A549 (cell line): ENCODE measurements around the gene BCAT1. TPM values are rescaled to one million over a fixed set of nuclear protein-coding genes. Genes with fewer than 3 reads are reported as not detected.

Source experiments
- ATAC-seq, 2 experiments: fragments of 200-7000 bp in 1 of 2; fragments of >200 bp in 1 of 2; cut with Nextera tagmentation in 1 of 2; cut with Tn5 transposase in 1 of 2; 3 replicates each; pipeline versions ENCODE4 v1.8.0 to v1.9.1; 2018 to 2020; ENCODE audit warnings: mild to moderate bottlenecking in 1 of 2, moderate library complexity in 1 of 2
- CTCF ChIA-PET: fragments of 300-600 bp; sonication (Branson Sonifier 250); formaldehyde crosslinking; extraction: SDS; loops from one replicate; lab custom pipeline; 2021; ENCODE audit warnings: antibody characterized with exemption, inconsistent platforms; lab: Yijun Ruan, JAX
- POLR2A ChIA-PET: fragments of 350-600 bp; formaldehyde crosslinking; extraction: SDS; loops from one replicate; lab custom pipeline; 2021; ENCODE audit warnings: antibody characterized with exemption, inconsistent platforms; lab: Yijun Ruan, JAX
- DNase-seq, 2 experiments: peaks; one replicate each; pipeline versions ENCODE4 v3.0.0 to v3.0.0-alpha.2; 2011 to 2016; ENCODE audit warnings: low read depth in 1 of 2, low spot score in 1 of 2
- FAIRE-seq: peaks from 2 replicates; lab custom pipeline; 2011; peaks lifted over from hg19 to GRCh38; lab: Jason Lieb, UNC
- H3K27ac ChIP-seq, 2 experiments: fragments of >200 bp; sonication (Bioruptor Twin); formaldehyde crosslinking; 3 replicates each; pipeline ENCODE4 v1.5.1; 2016 to 2017
- H3K4me1 ChIP-seq: fragments of >200 bp; sonication (Bioruptor Twin); formaldehyde crosslinking; 3 replicates; pipeline ENCODE4 v1.6.1; 2016
- H3K4me2 ChIP-seq: fragments of >200 bp; sonication (Bioruptor Twin); formaldehyde crosslinking; 3 replicates; pipeline ENCODE4 v1.6.1; 2016
- H3K4me3 ChIP-seq: fragments of >200 bp; sonication (Bioruptor Twin); formaldehyde crosslinking; 3 replicates; pipeline ENCODE4 v1.5.1; 2016
- H3K9me3 ChIP-seq: fragments of >200 bp; sonication (Bioruptor Twin); formaldehyde crosslinking; 3 replicates; pipeline ENCODE4 v1.6.1; 2016
- BHLHE40 ChIP-seq: IDR thresholded peaks from 2 replicates; pipeline ENCODE4 v1.6.1; 2012; ENCODE audit warnings: low read depth, low read length, inconsistent platforms
- CEBPB ChIP-seq, 2 experiments: fragments of >200 bp in 1 of 2; sonication (Bioruptor Twin) in 1 of 2; formaldehyde crosslinking in 1 of 2; IDR thresholded peaks; 2 replicates each; pipeline ENCODE4 v1.6.1; 2012 to 2016
- EHF ChIP-seq: fragments of 250-450 bp; sonication (Bioruptor Pico); IDR thresholded peaks from 2 replicates; pipeline ENCODE4 v1.5.0; 2020; ENCODE audit warnings: mild to moderate bottlenecking
- EHMT2 ChIP-seq: fragments of 200-600 bp; sonication (generic); IDR thresholded peaks from 2 replicates; pipeline ENCODE4 v1.6.1; 2016; ENCODE audit warnings: antibody characterized with exemption, low read depth, mild to moderate bottlenecking, moderate library complexity
- ESRRA ChIP-seq: fragments of 150-350 bp; IDR thresholded peaks from 2 replicates; pipeline ENCODE4 v1.6.1; 2014; ENCODE audit warnings: mild to moderate bottlenecking, low read length, borderline replicate concordance
- FOSL2 ChIP-seq, 2 experiments: fragments of 450-650 bp in 1 of 2; fragments of >200 bp in 1 of 2; sonication (Bioruptor Twin) in 1 of 2; formaldehyde crosslinking; IDR thresholded peaks; 2 replicates each; pipeline versions ENCODE4 v1.5.0 to v1.6.1; 2016 to 2020; ENCODE audit warnings: mild to moderate bottlenecking in 1 of 2, moderate library complexity in 1 of 2
- FOXS1 ChIP-seq: fragments of 250-450 bp; sonication (Bioruptor Pico); IDR thresholded peaks from 2 replicates; pipeline ENCODE4 v1.5.0; 2020; ENCODE audit warnings: mild to moderate bottlenecking, moderate library complexity
- GATA3 ChIP-seq: IDR thresholded peaks from 2 replicates; pipeline ENCODE4 v1.6.1; 2012; ENCODE audit warnings: borderline replicate concordance
- HDAC2 ChIP-seq: fragments of 200-600 bp; sonication (generic); IDR thresholded peaks from 2 replicates; pipeline ENCODE4 v1.6.1; 2016
- HEYL ChIP-seq: fragments of 250-450 bp; sonication (Bioruptor Pico); IDR thresholded peaks from 2 replicates; pipeline ENCODE4 v1.8.0; 2021; ENCODE audit warnings: mild to moderate bottlenecking, moderate library complexity
- HOXB5 ChIP-seq: fragments of 250-450 bp; sonication (Bioruptor Pico); IDR thresholded peaks from 2 replicates; pipeline ENCODE4 v1.5.0; 2020; ENCODE audit warnings: mild to moderate bottlenecking, moderate library complexity
- JUN ChIP-seq, 2 experiments: fragments of >200 bp; sonication (Bioruptor Twin); formaldehyde crosslinking; IDR thresholded peaks; 2 replicates in 1 of 2; 3 replicates in 1 of 2; pipeline ENCODE4 v1.6.1; 2016 to 2017
- JUNB ChIP-seq: fragments of >200 bp; sonication (Bioruptor Twin); formaldehyde crosslinking; IDR thresholded peaks from 2 replicates; pipeline ENCODE4 v1.6.1; 2016
- KDM5A ChIP-seq: fragments of 200-600 bp; sonication (generic); IDR thresholded peaks from 2 replicates; pipeline ENCODE4 v1.6.1; 2016; ENCODE audit warnings: antibody characterized with exemption, mild to moderate bottlenecking
- MAFK ChIP-seq: fragments of 450-650 bp; IDR thresholded peaks from 2 replicates; pipeline ENCODE4 v1.6.1; 2014; ENCODE audit not compliant: partially characterized antibody
- NFE2L2 ChIP-seq: fragments of 150-350 bp; conservative IDR thresholded peaks from 2 replicates; pipeline ENCODE4 v1.6.1; 2014; ENCODE audit warnings: low read length
- POLR2A ChIP-seq: IDR thresholded peaks from 2 replicates; pipeline ENCODE4 v1.6.1; 2012; ENCODE audit warnings: mild to moderate bottlenecking, low read length
- POLR2AphosphoS2 ChIP-seq: conservative IDR thresholded peaks from 2 replicates; pipeline ENCODE4 v1.6.1; 2012; ENCODE audit warnings: low read length, improper control_type of control experiment, inconsistent platforms
- RFX5 ChIP-seq: fragments of 450-650 bp; IDR thresholded peaks from 2 replicates; pipeline ENCODE4 v1.7.1; 2014; ENCODE audit warnings: antibody characterized with exemption, mild to moderate bottlenecking, moderate library complexity
- SMC3 ChIP-seq: fragments of >200 bp; sonication (Bioruptor Twin); formaldehyde crosslinking; IDR thresholded peaks from 3 replicates; pipeline ENCODE4 v1.6.1; 2018; ENCODE audit warnings: inconsistent platforms
- SREBF2 ChIP-seq: fragments of 450-650 bp; IDR thresholded peaks from 2 replicates; pipeline ENCODE4 v1.6.1; 2014; ENCODE audit warnings: mild to moderate bottlenecking, moderate library complexity
- ZC3H11A ChIP-seq: fragments of 450-650 bp; IDR thresholded peaks from 2 replicates; pipeline ENCODE4 v1.6.1; 2014; ENCODE audit warnings: antibody characterized with exemption, mild to moderate bottlenecking
- ZFP36 ChIP-seq: fragments of 450-650 bp; IDR thresholded peaks from 2 replicates; pipeline ENCODE4 v1.6.1; 2014; ENCODE audit warnings: borderline replicate concordance; ENCODE audit not compliant: partially characterized antibody
- ZNF302 ChIP-seq: fragments of 250-450 bp; sonication (Bioruptor Pico); IDR thresholded peaks from 2 replicates; pipeline ENCODE4 v1.9.0; 2021; ENCODE audit warnings: inconsistent platforms, mild to moderate bottlenecking, moderate library complexity
- WGBS: methylation state at CpG from one replicate; pipeline ENCODE4 v1.1.6; 2017; ENCODE audit errors: missing lambda C conversion rate; 5-methylcytosine and 5-hydroxymethylcytosine counted together
- polyA plus RNA-seq, 4 experiments: library from polyadenylated mRNA; depleted of rRNA in 3 of 4; stranded (reverse); fragments of >200 nt; fragmentation: RNase III in 1 of 4; extraction: RNeasy Plus Mini Kit Qiagen cat#74134 plus additional on column Dnase treatment in 1 of 4; gene quantifications; 2 replicates in 3 of 4; 3 replicates in 1 of 4; pipeline ENCODE4 v1.2.3, GENCODE V29; 2011 to 2017
- TF ChIP-seq, protein P1 (sequence below): IDR thresholded peaks from 2 replicates; pipeline ENCODE4 v1.6.1; 2012
- TF ChIP-seq, protein P2 (sequence below): fragments of 450-650 bp; IDR thresholded peaks from 2 replicates; pipeline ENCODE4 v1.6.1; 2014; ENCODE audit warnings: antibody characterized with exemption
- TF ChIP-seq, protein P3 (sequence below): fragments of 250-450 bp; sonication (Bioruptor Pico); IDR thresholded peaks from 2 replicates; pipeline ENCODE4 v1.5.0; 2020; ENCODE audit warnings: low read depth, mild to moderate bottlenecking, moderate library complexity
- TF ChIP-seq, protein P4 (sequence below): fragments of 150-350 bp; IDR thresholded peaks from 2 replicates; pipeline ENCODE4 v1.6.1; 2014; ENCODE audit warnings: low read depth, mild to moderate bottlenecking, low read length
- TF ChIP-seq, protein P5 (sequence below): fragments of >200 bp; sonication (Bioruptor Twin); formaldehyde crosslinking; IDR thresholded peaks from 2 replicates; pipeline ENCODE4 v1.6.1; 2016

BCAT1 gene
- polyA plus RNA-seq, 2 of the 4 experiments (the other 2 are of a cell fraction): 10.5 to 14.6 TPM

DNA sequence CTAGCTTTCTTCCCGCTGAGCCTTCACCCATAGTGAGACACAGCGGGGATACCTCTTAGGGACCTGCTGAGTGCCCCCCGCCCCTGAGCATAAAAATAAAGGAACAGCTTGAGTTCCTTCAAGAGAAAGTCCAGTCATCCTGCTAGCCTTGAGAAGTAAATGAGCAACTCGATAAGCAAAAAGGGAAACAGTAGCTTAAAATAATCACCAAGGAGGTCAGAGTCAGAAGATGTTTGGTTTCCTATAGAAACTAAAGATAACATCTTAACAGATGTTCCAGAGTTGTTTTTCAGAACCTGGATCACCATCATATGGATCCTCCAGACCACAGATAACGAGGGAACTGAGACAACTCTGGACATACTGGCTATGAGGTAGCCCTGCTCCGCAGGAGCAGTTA, 94.0 kb downstream of the BCAT1 start:
- Histone ChIP-seq H3K4me3 (no peak overlapping the region), H3K4me1 (peaks cover 4% of the 10 kb centered on the region; the same call in 1 of the 3 replicates), H3K9me3 (no peaks in the 10 kb centered on the region), H3K4me2 (no peak overlapping the region), H3K27ac (no peak overlapping the region)
- 54% methylated on average over 6 of the region's 6 CpGs for WGBS
- ChIA-PET POLR2A (no interaction called here), CTCF (no interaction called here)
- FAIRE-seq: no peak
- no peak for ATAC-seq
- TF ChIP-seq HDAC2 (no peak), SMC3 (no peak), CEBPB (IDR thresholded peaks at IDR 0.05) (no peak), EHF (no peak), ZFP36 (no peak), SREBF2 (no peak), ZC3H11A (no peak), FOSL2 (IDR thresholded peaks at IDR 0.05) (no peak), FOSL2 (CRISPR knock-in tag; IDR thresholded peaks at IDR 0.05) (no peak), MAFK (no peak), POLR2AphosphoS2 (no peak), GATA3 (no peak), BHLHE40 (no peak), JUNB (no peak), HOXB5 (CRISPR knock-in tag) (no peak), ZNF302 (CRISPR knock-in tag) (no peak)
- TF ChIP-seq, protein P1, sequence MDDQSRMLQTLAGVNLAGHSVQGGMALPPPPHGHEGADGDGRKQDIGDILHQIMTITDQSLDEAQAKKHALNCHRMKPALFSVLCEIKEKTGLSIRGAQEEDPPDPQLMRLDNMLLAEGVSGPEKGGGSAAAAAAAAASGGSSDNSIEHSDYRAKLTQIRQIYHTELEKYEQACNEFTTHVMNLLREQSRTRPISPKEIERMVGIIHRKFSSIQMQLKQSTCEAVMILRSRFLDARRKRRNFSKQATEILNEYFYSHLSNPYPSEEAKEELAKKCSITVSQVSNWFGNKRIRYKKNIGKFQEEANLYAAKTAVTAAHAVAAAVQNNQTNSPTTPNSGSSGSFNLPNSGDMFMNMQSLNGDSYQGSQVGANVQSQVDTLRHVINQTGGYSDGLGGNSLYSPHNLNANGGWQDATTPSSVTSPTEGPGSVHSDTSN: no peak
- TF ChIP-seq, protein P2, sequence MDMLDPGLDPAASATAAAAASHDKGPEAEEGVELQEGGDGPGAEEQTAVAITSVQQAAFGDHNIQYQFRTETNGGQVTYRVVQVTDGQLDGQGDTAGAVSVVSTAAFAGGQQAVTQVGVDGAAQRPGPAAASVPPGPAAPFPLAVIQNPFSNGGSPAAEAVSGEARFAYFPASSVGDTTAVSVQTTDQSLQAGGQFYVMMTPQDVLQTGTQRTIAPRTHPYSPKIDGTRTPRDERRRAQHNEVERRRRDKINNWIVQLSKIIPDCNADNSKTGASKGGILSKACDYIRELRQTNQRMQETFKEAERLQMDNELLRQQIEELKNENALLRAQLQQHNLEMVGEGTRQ: no peak
- TF ChIP-seq, protein P3, sequence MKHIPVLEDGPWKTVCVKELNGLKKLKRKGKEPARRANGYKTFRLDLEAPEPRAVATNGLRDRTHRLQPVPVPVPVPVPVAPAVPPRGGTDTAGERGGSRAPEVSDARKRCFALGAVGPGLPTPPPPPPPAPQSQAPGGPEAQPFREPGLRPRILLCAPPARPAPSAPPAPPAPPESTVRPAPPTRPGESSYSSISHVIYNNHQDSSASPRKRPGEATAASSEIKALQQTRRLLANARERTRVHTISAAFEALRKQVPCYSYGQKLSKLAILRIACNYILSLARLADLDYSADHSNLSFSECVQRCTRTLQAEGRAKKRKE (CRISPR knock-in tag): no peak
- TF ChIP-seq, protein P4, sequence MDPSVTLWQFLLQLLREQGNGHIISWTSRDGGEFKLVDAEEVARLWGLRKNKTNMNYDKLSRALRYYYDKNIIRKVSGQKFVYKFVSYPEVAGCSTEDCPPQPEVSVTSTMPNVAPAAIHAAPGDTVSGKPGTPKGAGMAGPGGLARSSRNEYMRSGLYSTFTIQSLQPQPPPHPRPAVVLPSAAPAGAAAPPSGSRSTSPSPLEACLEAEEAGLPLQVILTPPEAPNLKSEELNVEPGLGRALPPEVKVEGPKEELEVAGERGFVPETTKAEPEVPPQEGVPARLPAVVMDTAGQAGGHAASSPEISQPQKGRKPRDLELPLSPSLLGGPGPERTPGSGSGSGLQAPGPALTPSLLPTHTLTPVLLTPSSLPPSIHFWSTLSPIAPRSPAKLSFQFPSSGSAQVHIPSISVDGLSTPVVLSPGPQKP: no peak
- DNase-seq: no peak

DNA sequence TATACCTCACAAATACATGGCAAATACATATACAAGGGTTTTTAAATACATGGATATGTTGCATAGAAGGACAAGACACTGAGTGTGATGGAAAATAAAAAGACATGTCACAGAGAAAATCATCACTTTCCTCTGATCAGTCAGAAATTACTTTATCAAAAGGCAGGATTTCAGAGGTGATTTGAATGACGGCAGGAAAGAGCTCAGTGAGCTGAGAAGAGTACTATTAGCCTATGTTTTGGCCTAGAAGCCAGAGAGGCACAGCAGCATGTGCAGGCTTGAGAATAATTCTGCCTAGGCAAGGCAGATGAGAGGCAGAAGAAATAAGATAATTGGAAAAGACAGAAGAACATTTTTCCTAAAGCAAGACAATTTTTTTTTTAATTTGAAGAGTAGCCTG, 94.9 kb downstream of the BCAT1 start:
- WGBS: 81% methylated on average over 1 of the region's 1 CpG
- FAIRE-seq (no peak), DNase-seq (no peak)
- Histone ChIP-seq H3K27ac (no peak overlapping the region), H3K4me2 (no peak overlapping the region)
- TF ChIP-seq JUNB (no peak), POLR2AphosphoS2 (no peak), SMC3 (no peak), RFX5 (no peak), POLR2A (no peak), JUN (IDR thresholded peaks at IDR 0.05) (no peak), NFE2L2 (no peak), HEYL (CRISPR knock-in tag) (no peak), ZC3H11A (no peak), ESRRA (no peak), FOXS1 (no peak), KDM5A (no peak), MAFK (no peak), EHMT2 (no peak), HDAC2 (no peak), BHLHE40 (no peak), FOSL2 (IDR thresholded peaks at IDR 0.05) (no peak), FOSL2 (CRISPR knock-in tag; IDR thresholded peaks at IDR 0.05) (no peak)
- TF ChIP-seq, protein P5, sequence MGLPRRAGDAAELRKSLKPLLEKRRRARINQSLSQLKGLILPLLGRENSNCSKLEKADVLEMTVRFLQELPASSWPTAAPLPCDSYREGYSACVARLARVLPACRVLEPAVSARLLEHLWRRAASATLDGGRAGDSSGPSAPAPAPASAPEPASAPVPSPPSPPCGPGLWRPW: no peak
- TF ChIP-seq, protein P2: no peak
- TF ChIP-seq, all 56 proteins: peak for 0
- H3K4me3 ChIP-seq: no peak overlapping the region
- peaks cover 4% of the 10 kb centered on the region; the same call in 1 of the 3 replicates for H3K4me1 ChIP-seq
- no peaks in the 10 kb centered on the region for H3K9me3 ChIP-seq
- ATAC-seq: no peak
- POLR2A ChIA-PET: no interaction called here
- CTCF ChIA-PET: interaction anchor here (1.4 kb wide), 1 partner anchor 16 kb away, joined by 3 read pairs; no protein-coding TSS in a partner anchor
